Neuronal stem cell (in vitro differentiated cells): ENCODE data around the gene C2.

Experiments used
- DNase-seq: peaks from one replicate; pipeline ENCODE4 v3.0.0-alpha.2; 2013; ENCODE audit warnings: low spot score
- H2AFZ ChIP-seq: one replicate; pipeline ENCODE4 v1.6.1; 2013; ENCODE audit warnings: mild to moderate bottlenecking, low read length, inconsistent platforms
- H2AK5ac ChIP-seq: 2 replicates; pipeline ENCODE4 v1.6.1; 2013; ENCODE audit warnings: low read depth, mild to moderate bottlenecking, inconsistent platforms, low read length, moderate library complexity, mixed read lengths
- H2BK120ac ChIP-seq: 2 replicates; pipeline ENCODE4 v1.6.1; 2013; ENCODE audit warnings: low read depth, mild to moderate bottlenecking, inconsistent platforms, low read length, moderate library complexity, mixed read lengths
- H2BK12ac ChIP-seq: one replicate; pipeline ENCODE4 v1.6.1; 2013; ENCODE audit warnings: low read length, inconsistent platforms
- H2BK15ac ChIP-seq: 2 replicates; pipeline ENCODE4 v1.6.1; 2013; ENCODE audit warnings: mild to moderate bottlenecking, low read length, inconsistent platforms, mixed read lengths
- H2BK5ac ChIP-seq: one replicate; pipeline ENCODE4 v1.6.1; 2013; ENCODE audit warnings: inconsistent platforms, mild to moderate bottlenecking, low read length, moderate library complexity
- H3K14ac ChIP-seq: one replicate; pipeline ENCODE4 v1.6.1; 2013; ENCODE audit warnings: low read length, inconsistent platforms
- H3K18ac ChIP-seq: 2 replicates; pipeline ENCODE4 v1.6.1; 2013; ENCODE audit warnings: low read length, inconsistent platforms
- H3K23ac ChIP-seq: 2 replicates; pipeline ENCODE4 v1.6.1; 2013; ENCODE audit warnings: low read depth, mild to moderate bottlenecking, mixed read lengths, low read length, inconsistent platforms; ENCODE audit not compliant: poor library complexity
- H3K27ac ChIP-seq: replicated peaks from 3 replicates; pipeline ENCODE4 v1.5.1; 2013; ENCODE audit warnings: low read length, inconsistent platforms
- H3K27me3 ChIP-seq, 3 experiments: 2 replicates each; pipeline ENCODE4 v1.6.1; 2013; ENCODE audit warnings: low read length in 3 of 3, mild to moderate bottlenecking in 2 of 3, inconsistent platforms in 1 of 3, low read depth in 1 of 3, mixed read lengths in 1 of 3, moderate library complexity in 1 of 3; ENCODE audit not compliant: control insufficient read depth in 3 of 3, insufficient read depth in 3 of 3
- H3K36me3 ChIP-seq, 2 donors: replicated peaks in 1 of 2; 2 replicates each; pipeline ENCODE4 v1.6.1; 2013; ENCODE audit warnings: low read length in 2 of 2; ENCODE audit not compliant: control insufficient read depth in 2 of 2, insufficient read depth in 2 of 2
- H3K4ac ChIP-seq: 2 replicates; pipeline ENCODE4 v1.6.1; 2013; ENCODE audit warnings: inconsistent platforms, mild to moderate bottlenecking, low read length, moderate library complexity
- H3K4me1 ChIP-seq, 2 donors: 1 replicate in 1 of 2; 2 replicates in 1 of 2; pipeline ENCODE4 v1.6.1; 2013; ENCODE audit warnings: low read length in 2 of 2, low read depth in 1 of 2; ENCODE audit not compliant: control insufficient read depth in 2 of 2, insufficient read depth in 1 of 2
- H3K4me2 ChIP-seq: one replicate; pipeline ENCODE4 v1.6.1; 2013; ENCODE audit warnings: mild to moderate bottlenecking, low read length, inconsistent platforms; ENCODE audit not compliant: insufficient read depth, poor library complexity, severe bottlenecking
- H3K4me3 ChIP-seq, 2 donors: 2 replicates each; pipeline ENCODE4 v1.5.1; 2013; ENCODE audit warnings: low read length in 2 of 2, mild to moderate bottlenecking in 2 of 2, inconsistent platforms in 1 of 2, moderate library complexity in 1 of 2
- H3K79me1 ChIP-seq: one replicate; pipeline ENCODE4 v1.6.1; 2013; ENCODE audit warnings: low read depth, mild to moderate bottlenecking, inconsistent platforms, low read length, moderate library complexity
- H3K9ac ChIP-seq: one replicate; pipeline ENCODE4 v1.6.1; 2013; ENCODE audit warnings: mild to moderate bottlenecking, low read depth, low read length, inconsistent platforms; ENCODE audit not compliant: poor library complexity
- H3K9me3 ChIP-seq, 2 donors: replicated peaks in 1 of 2; 2 replicates each; pipeline versions ENCODE3 to v1.6.1; 2013; ENCODE audit warnings: low read length in 2 of 2, mild to moderate bottlenecking in 2 of 2, inconsistent platforms in 1 of 2, low read depth in 1 of 2, mixed read lengths in 1 of 2, moderate library complexity in 1 of 2; ENCODE audit not compliant: control insufficient read depth in 2 of 2, insufficient read depth in 1 of 2
- H4K8ac ChIP-seq: one replicate; pipeline ENCODE4 v1.6.1; 2013; ENCODE audit warnings: low read depth, mild to moderate bottlenecking, inconsistent platforms, low read length, moderate library complexity
- H4K91ac ChIP-seq: one replicate; pipeline ENCODE4 v1.6.1; 2013; ENCODE audit warnings: low read length, low read depth, mild to moderate bottlenecking, inconsistent platforms; ENCODE audit not compliant: poor library complexity
- WGBS, 2 donors: extraction: QIAGEN DNeasy Blood & Tissue Kit; methylation state at CpG; one replicate each; pipeline ENCODE4 v1.1.7; 2013; ENCODE audit warnings: missing lambda C conversion rate in 2 of 2, mixed read lengths in 1 of 2; ENCODE audit not compliant: insufficient read length in 2 of 2, insufficient replicate concordance in 1 of 2; ENCODE audit errors: extremely low coverage in 2 of 2; 5-methylcytosine and 5-hydroxymethylcytosine counted together

C2 gene

DNA sequence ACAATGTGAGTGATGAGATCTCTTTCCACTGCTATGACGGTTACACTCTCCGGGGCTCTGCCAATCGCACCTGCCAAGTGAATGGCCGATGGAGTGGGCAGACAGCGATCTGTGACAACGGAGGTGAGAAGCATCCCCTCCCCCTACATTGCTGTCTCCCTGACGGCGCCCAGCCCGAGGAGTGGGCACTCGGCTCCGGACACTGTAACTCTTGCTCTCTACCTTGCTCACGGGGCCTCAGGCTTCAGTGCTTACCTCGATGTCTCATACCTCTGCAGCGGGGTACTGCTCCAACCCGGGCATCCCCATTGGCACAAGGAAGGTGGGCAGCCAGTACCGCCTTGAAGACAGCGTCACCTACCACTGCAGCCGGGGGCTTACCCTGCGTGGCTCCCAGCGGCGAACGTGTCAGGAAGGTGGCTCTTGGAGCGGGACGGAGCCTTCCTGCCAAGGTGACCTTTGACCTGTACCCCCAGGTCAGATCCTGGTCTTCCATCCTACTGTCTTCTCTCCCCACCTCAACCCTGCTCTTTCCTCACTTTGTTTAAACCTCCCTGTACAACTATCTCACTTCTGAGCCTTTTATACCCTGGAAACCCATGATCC, 19.7 kb downstream of the C2 start:
- H2BK5ac ChIP-seq = peak overlapping the region; percentile 42
- no peak overlapping the region for H2BK120ac ChIP-seq
- H2AK5ac ChIP-seq = peak overlapping the region; percentile 79
- H3K4me3 ChIP-seq = no peak overlapping the region
- no CpG with 5 or more reads among the region's 24 CpGs for WGBS, 2 donors
- peaks cover 4 to 15% of the 10 kb centered on the region in 2 donors for H3K4me1 ChIP-seq
- H3K9me3 ChIP-seq = peaks cover 0 to 1% of the 10 kb centered on the region in 2 donors
- no peak overlapping the region for H3K18ac ChIP-seq
- no peak overlapping the region for H3K23ac ChIP-seq
- H3K27me3 ChIP-seq = peaks cover 0 to 7% (median 0%) of the 10 kb centered on the region in 3 experiments
- H3K79me1 ChIP-seq = no peaks in the 10 kb centered on the region
- no peak overlapping the region for H4K91ac ChIP-seq
- H4K8ac ChIP-seq = no peak overlapping the region
- no peak overlapping the region for H2AFZ ChIP-seq
- H3K9ac ChIP-seq = no peak overlapping the region
- H2BK12ac ChIP-seq = no peak overlapping the region
- no peak for DNase-seq
- H3K4me2 ChIP-seq = no peak overlapping the region
- H2BK15ac ChIP-seq = peak overlapping the region; percentile 33
- peaks cover 15 to 21% of the 10 kb centered on the region in 2 donors for H3K36me3 ChIP-seq
- H3K4ac ChIP-seq = no peak overlapping the region
- no peak overlapping the region for H3K14ac ChIP-seq
- H3K27ac ChIP-seq = no peak overlapping the region

DNA sequence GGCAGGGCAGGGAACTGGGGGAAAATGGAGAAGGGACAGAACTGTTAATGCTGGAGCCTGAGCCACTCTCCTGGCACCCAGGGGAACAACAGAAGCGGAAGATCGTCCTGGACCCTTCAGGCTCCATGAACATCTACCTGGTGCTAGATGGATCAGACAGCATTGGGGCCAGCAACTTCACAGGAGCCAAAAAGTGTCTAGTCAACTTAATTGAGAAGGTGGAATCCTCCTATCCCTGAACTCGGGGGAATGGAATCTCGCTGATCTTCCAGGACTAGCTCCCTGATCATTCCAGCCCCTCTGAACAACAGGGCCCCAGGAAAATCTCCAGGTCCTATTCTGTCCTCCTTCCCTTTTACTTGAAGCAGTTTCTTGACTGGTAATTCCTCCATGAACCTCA, 20.3 kb downstream of the C2 start:
- Histone ChIP-seq H3K14ac (no peak overlapping the region), H4K91ac (no peak overlapping the region), H3K27ac (no peak overlapping the region), H3K27me3 (peaks cover 0 to 7% (median 0%) of the 10 kb centered on the region in 3 experiments), H3K4me2 (no peak overlapping the region), H2BK5ac (no peak overlapping the region), H2BK15ac (no peak overlapping the region), H3K4ac (no peak overlapping the region), H3K9me3 (peaks cover 0 to 1% of the 10 kb centered on the region in 2 donors), H2BK120ac (no peak overlapping the region), H3K9ac (no peak overlapping the region), H3K79me1 (no peaks in the 10 kb centered on the region), H3K23ac (no peak overlapping the region), H2BK12ac (no peak overlapping the region), H3K4me1 (peaks cover 4 to 15% of the 10 kb centered on the region in 2 donors), H3K4me3 (no peak overlapping the region), H2AK5ac (peak overlapping the region; percentile 19), H4K8ac (no peak overlapping the region), H3K18ac (no peak overlapping the region), H2AFZ (no peak overlapping the region), H3K36me3 (peaks cover 18 to 28% of the 10 kb centered on the region in 2 donors)
- no CpG with 5 or more reads among the region's 4 CpGs for WGBS, 2 donors
- DNase-seq = no peak

DNA sequence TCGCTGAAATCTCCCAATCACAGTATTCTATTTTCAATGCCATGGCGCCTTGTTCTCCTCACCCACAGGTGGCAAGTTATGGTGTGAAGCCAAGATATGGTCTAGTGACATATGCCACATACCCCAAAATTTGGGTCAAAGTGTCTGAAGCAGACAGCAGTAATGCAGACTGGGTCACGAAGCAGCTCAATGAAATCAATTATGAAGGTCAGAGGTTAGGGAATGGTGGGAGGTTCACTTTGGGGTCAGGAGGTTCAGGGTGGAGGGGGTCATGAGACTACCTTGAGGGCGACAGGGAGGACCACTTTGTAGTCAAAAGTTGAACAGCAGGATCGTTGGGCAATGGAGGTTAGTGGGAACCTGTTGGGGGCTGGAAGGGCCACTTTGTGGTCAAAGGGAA, 20.8 kb downstream of the C2 start:
- Histone ChIP-seq H3K14ac (no peak overlapping the region), H2AK5ac (no peak overlapping the region), H3K9ac (no peak overlapping the region), H3K23ac (no peak overlapping the region), H3K27ac (no peak overlapping the region), H3K4me1 (peaks cover 4 to 15% of the 10 kb centered on the region in 2 donors), H3K27me3 (peaks cover 0 to 7% (median 0%) of the 10 kb centered on the region in 3 experiments), H2BK5ac (no peak overlapping the region), H4K91ac (no peak overlapping the region), H3K18ac (no peak overlapping the region), H3K79me1 (no peaks in the 10 kb centered on the region), H2BK15ac (no peak overlapping the region), H3K4ac (no peak overlapping the region), H2AFZ (no peak overlapping the region), H3K4me2 (no peak overlapping the region), H2BK120ac (no peak overlapping the region), H3K4me3 (no peak overlapping the region), H3K36me3 (peaks cover 22 to 32% of the 10 kb centered on the region in 2 donors), H4K8ac (no peak overlapping the region), H3K9me3 (peaks cover 0 to 1% of the 10 kb centered on the region in 2 donors), H2BK12ac (no peak overlapping the region)
- DNase-seq = no peak
- WGBS, 2 donors = no CpG with 5 or more reads among the region's 5 CpGs

DNA sequence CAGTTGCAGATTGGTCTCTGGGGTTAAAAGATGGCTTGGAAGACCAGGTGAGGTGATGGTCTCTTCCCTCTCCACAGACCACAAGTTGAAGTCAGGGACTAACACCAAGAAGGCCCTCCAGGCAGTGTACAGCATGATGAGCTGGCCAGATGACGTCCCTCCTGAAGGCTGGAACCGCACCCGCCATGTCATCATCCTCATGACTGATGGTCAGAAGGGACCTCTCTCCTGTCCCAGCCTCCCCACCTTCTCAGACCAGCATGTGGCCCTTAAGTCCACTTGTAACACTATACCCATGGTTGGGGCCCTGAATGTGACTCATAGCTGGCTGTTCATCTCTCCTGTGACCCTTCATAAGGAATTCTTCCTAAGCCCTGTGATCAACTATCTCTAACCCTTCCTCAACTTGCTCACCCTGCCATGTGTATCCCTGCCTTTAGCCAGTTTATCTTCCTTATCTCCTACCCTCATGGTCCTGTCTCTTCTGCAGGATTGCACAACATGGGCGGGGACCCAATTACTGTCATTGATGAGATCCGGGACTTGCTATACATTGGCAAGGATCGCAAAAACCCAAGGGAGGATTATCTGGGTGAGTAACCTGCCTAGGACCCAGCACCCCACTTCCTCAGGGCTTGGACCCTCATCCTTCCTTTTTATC, 21.4 kb downstream of the C2 start:
- no peak for DNase-seq
- H2BK120ac ChIP-seq = no peak overlapping the region
- peaks cover 28 to 38% of the 10 kb centered on the region in 2 donors for H3K36me3 ChIP-seq
- H2BK5ac ChIP-seq = no peak overlapping the region
- no peak overlapping the region for H2AFZ ChIP-seq
- H3K18ac ChIP-seq = no peak overlapping the region
- no peak overlapping the region for H4K8ac ChIP-seq
- no peak overlapping the region for H3K27ac ChIP-seq
- no peak overlapping the region for H2BK12ac ChIP-seq
- H3K4me1 ChIP-seq = peaks cover 4 to 15% of the 10 kb centered on the region in 2 donors
- H3K9ac ChIP-seq = no peak overlapping the region
- H4K91ac ChIP-seq = no peak overlapping the region
- no peak overlapping the region for H3K4ac ChIP-seq
- no peaks in the 10 kb centered on the region for H3K79me1 ChIP-seq
- no peak overlapping the region for H3K14ac ChIP-seq
- H3K23ac ChIP-seq = peak overlapping the region; percentile 68
- no peak overlapping the region for H3K4me3 ChIP-seq
- no peak overlapping the region for H2BK15ac ChIP-seq
- H3K27me3 ChIP-seq = peaks cover 0 to 2% (median 0%) of the 10 kb centered on the region in 3 experiments
- H3K4me2 ChIP-seq = no peak overlapping the region
- H3K9me3 ChIP-seq = peaks cover 0 to 1% of the 10 kb centered on the region in 2 donors
- no CpG with 5 or more reads among the region's 6 CpGs for WGBS, 2 donors
- H2AK5ac ChIP-seq = no peak overlapping the region
